ENCODE results near the gene RIC8B.

RIC8B gene

GRCh38 chr12:106815741-106816140 lies 41.3 kb downstream of the RIC8B start:
- Histone ChIP-seq H3K4me3 (ENCODE audit: low read depth in 1 of 2, low read length in 2 of 2) (no peak overlapping the region), H3K9me3 (ENCODE audit: control insufficient read depth in 1 of 2, low read length in 2 of 2) (no peaks in the 10 kb centered on the region), H3K4me1 (ENCODE audit: control insufficient read depth in 1 of 2, insufficient read depth in 2 of 2, low read length in 2 of 2) (peaks cover 0 to 4% of the 10 kb centered on the region in 2 donors), H3K27ac (ENCODE audit: low read length) (no peak overlapping the region), H3K36me3 (ENCODE audit: control insufficient read depth in 1 of 2, insufficient read depth in 2 of 2, low read length in 2 of 2) (peaks cover 9 to 14% of the 10 kb centered on the region in 2 donors), H3K27me3 (ENCODE audit: low read depth, low read length) (no peaks in the 10 kb centered on the region)

DNA sequence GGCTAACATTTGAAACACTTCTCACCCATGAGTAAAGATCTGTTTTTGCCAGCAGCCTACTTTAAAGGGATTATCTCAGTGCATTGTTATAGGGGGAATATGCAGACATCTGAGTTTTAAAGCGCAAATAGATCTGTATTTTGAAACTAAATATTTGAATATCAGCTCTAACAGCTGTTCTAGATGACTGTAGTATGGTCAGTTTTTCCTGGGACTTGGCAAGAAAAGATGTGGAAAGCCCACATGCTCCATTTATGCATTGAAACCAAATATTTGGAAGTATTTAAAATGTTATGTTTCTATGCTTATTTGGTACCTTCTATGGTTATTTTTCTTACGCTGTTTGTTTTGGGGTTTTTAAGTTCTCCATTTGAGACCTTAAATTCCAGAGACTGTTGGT lies 41.7 kb downstream of the RIC8B start:
- Histone ChIP-seq H3K4me3 (ENCODE audit: low read depth in 1 of 2, low read length in 2 of 2) (no peak overlapping the region), H3K36me3 (ENCODE audit: control insufficient read depth in 1 of 2, insufficient read depth in 2 of 2, low read length in 2 of 2) (peaks cover 9 to 14% of the 10 kb centered on the region in 2 donors), H3K27ac (ENCODE audit: low read length) (no peak overlapping the region), H3K4me1 (ENCODE audit: control insufficient read depth in 1 of 2, insufficient read depth in 2 of 2, low read length in 2 of 2) (peaks cover 0 to 4% of the 10 kb centered on the region in 2 donors), H3K9me3 (ENCODE audit: control insufficient read depth in 1 of 2, low read length in 2 of 2) (no peaks in the 10 kb centered on the region), H3K27me3 (ENCODE audit: low read depth, low read length) (no peaks in the 10 kb centered on the region)

DNA sequence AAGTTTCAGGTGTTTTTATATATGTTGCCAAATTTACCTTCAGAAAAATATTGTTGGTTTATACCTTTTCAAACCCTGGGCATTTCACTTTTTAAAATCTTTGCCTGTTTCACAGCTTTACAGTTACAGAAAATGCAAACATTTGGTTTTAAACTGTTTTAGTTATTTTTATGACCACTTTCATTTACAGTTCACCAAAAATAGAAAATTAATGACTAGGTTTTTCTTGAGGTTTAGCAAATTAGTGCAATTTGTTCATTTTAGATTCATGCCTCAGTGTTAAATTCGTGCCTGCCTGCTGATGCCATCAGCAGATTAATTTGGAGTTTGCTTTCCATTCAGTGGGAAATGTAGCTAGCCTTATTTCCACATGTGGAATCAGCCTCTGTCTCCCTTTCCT lies 45.5 kb downstream of the RIC8B start:
- H3K27ac ChIP-seq (ENCODE audit: low read length), result no peak overlapping the region
- peaks cover 3 to 15% of the 10 kb centered on the region in 2 donors for H3K36me3 ChIP-seq (ENCODE audit: control insufficient read depth in 1 of 2, insufficient read depth in 2 of 2, low read length in 2 of 2)
- no peaks in the 10 kb centered on the region for H3K4me1 ChIP-seq (ENCODE audit: control insufficient read depth in 1 of 2, insufficient read depth in 2 of 2, low read length in 2 of 2)
- H3K9me3 ChIP-seq (ENCODE audit: control insufficient read depth in 1 of 2, low read length in 2 of 2), result no peaks in the 10 kb centered on the region
- H3K4me3 ChIP-seq (ENCODE audit: low read depth in 1 of 2, low read length in 2 of 2), result no peak overlapping the region
- H3K27me3 ChIP-seq (ENCODE audit: low read depth, low read length), result no peaks in the 10 kb centered on the region

GRCh38 chr12:106831699-106832098 lies 57.2 kb downstream of the RIC8B start:
- Histone ChIP-seq H3K27ac (ENCODE audit: low read length) (no peak overlapping the region), H3K4me3 (ENCODE audit: low read depth in 1 of 2, low read length in 2 of 2) (no peak overlapping the region), H3K36me3 (ENCODE audit: control insufficient read depth in 1 of 2, insufficient read depth in 2 of 2, low read length in 2 of 2) (peaks cover 0 to 3% of the 10 kb centered on the region in 2 donors), H3K9me3 (ENCODE audit: control insufficient read depth in 1 of 2, low read length in 2 of 2) (no peaks in the 10 kb centered on the region), H3K27me3 (ENCODE audit: low read depth, low read length) (no peaks in the 10 kb centered on the region), H3K4me1 (ENCODE audit: control insufficient read depth in 1 of 2, insufficient read depth in 2 of 2, low read length in 2 of 2) (no peaks in the 10 kb centered on the region)

- Histone ChIP-seq H3K27me3 (ENCODE audit: low read depth, low read length) (no peaks in the 10 kb centered on the region), H3K9me3 (ENCODE audit: control insufficient read depth in 1 of 2, low read length in 2 of 2) (no peaks in the 10 kb centered on the region)
These were observed 63.3 kb downstream of the RIC8B start for GRCh38 chr12:106837782-106838181.

GRCh38 chr12:106839333-106839732 lies 64.9 kb downstream of the RIC8B start:
- Histone ChIP-seq H3K4me3 (ENCODE audit: low read depth in 1 of 2, low read length in 2 of 2) (no peak overlapping the region), H3K9me3 (ENCODE audit: control insufficient read depth in 1 of 2, low read length in 2 of 2) (no peaks in the 10 kb centered on the region), H3K36me3 (ENCODE audit: control insufficient read depth in 1 of 2, insufficient read depth in 2 of 2, low read length in 2 of 2) (peaks cover 0 to 7% of the 10 kb centered on the region in 2 donors), H3K27me3 (ENCODE audit: low read depth, low read length) (no peaks in the 10 kb centered on the region), H3K27ac (ENCODE audit: low read length) (no peak overlapping the region), H3K4me1 (ENCODE audit: control insufficient read depth in 1 of 2, insufficient read depth in 2 of 2, low read length in 2 of 2) (peaks cover 15 to 21% of the 10 kb centered on the region in 2 donors)

More at GRCh38 chr12:106837782-106838181, 63.3 kb downstream of the RIC8B start:
- no peaks in the 10 kb centered on the region for H3K36me3 ChIP-seq (ENCODE audit: control insufficient read depth in 1 of 2, insufficient read depth in 2 of 2, low read length in 2 of 2)
- no peak overlapping the region for H3K4me3 ChIP-seq (ENCODE audit: low read depth in 1 of 2, low read length in 2 of 2)
- peaks cover 15 to 21% of the 10 kb centered on the region in 2 donors for H3K4me1 ChIP-seq (ENCODE audit: control insufficient read depth in 1 of 2, insufficient read depth in 2 of 2, low read length in 2 of 2)
- H3K27ac ChIP-seq (ENCODE audit: low read length), result no peak overlapping the region

DNA sequence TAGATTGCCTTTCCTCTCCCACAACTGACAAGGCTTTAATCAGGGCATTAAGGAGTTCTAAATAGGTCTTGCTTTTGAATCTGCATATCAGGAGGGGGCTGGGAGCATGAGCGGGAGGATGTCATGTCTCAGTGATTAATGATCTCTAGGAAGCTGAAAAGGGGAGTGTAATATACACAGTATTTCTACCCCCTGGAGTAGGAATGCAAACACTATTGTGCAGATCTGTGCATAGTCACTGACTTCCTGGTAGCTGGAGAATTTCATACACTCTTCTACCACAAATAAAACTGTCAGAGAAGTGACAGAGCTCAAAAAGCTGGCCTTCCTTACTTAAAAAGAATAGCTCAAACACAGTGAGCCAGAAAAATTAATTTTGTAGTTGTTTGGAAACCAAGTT lies 65.8 kb downstream of the RIC8B start:
- Histone ChIP-seq H3K27me3 (ENCODE audit: low read depth, low read length) (no peaks in the 10 kb centered on the region), H3K27ac (ENCODE audit: low read length) (no peak overlapping the region), H3K36me3 (ENCODE audit: control insufficient read depth in 1 of 2, insufficient read depth in 2 of 2, low read length in 2 of 2) (peaks cover 0 to 8% of the 10 kb centered on the region in 2 donors), H3K9me3 (ENCODE audit: control insufficient read depth in 1 of 2, low read length in 2 of 2) (no peaks in the 10 kb centered on the region), H3K4me3 (ENCODE audit: low read depth in 1 of 2, low read length in 2 of 2) (no peak overlapping the region), H3K4me1 (ENCODE audit: control insufficient read depth in 1 of 2, insufficient read depth in 2 of 2, low read length in 2 of 2) (peaks cover 15 to 21% of the 10 kb centered on the region in 2 donors)

DNA sequence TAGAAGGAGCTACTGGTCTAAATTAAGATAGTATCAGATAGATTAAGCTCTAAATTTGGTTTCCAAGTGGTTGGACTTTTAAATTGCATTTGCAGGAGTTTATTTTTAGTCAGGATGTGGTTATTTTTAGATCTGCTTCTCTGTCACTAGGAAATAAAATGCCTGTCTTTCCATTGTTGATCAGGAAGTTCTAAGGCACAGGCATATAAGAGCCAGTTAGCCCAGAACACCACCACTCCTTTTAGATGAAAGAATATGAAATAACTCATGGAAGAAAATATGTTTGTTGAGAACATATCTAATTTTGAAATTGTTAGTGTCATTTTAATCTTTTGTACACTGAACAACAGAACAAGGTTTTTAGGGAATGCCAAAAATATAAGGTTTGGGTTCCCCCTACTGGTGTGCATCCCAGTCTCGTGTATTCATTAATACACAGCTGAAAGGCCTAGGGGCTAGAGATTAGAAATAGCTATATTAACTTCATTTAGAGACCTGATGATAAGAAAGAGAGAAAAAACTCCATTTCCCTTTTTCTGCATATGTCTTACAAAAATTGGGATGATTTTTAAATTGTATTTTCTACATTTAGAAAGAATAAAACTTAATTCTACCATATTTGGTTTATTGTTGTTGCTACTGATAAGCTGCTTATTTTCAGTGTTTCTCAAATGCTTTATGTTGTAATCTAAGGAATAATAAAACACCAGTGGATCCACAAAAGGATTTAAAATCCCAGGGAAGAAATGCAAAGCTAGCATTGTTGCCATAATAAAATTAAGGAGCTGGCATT lies 67.2 kb downstream of the RIC8B start:
- Histone ChIP-seq H3K27me3 (ENCODE audit: low read depth, low read length) (no peaks in the 10 kb centered on the region), H3K36me3 (ENCODE audit: control insufficient read depth in 1 of 2, insufficient read depth in 2 of 2, low read length in 2 of 2) (peaks cover 9 to 17% of the 10 kb centered on the region in 2 donors), H3K27ac (ENCODE audit: low read length) (peak overlapping the region; percentile 8), H3K4me1 (ENCODE audit: control insufficient read depth in 1 of 2, insufficient read depth in 2 of 2, low read length in 2 of 2) (peaks cover 15 to 21% of the 10 kb centered on the region in 2 donors), H3K4me3 (ENCODE audit: low read depth in 1 of 2, low read length in 2 of 2) (peak overlapping the region in 1 of 2 donors; percentile 9), H3K9me3 (ENCODE audit: control insufficient read depth in 1 of 2, low read length in 2 of 2) (no peaks in the 10 kb centered on the region)

DNA sequence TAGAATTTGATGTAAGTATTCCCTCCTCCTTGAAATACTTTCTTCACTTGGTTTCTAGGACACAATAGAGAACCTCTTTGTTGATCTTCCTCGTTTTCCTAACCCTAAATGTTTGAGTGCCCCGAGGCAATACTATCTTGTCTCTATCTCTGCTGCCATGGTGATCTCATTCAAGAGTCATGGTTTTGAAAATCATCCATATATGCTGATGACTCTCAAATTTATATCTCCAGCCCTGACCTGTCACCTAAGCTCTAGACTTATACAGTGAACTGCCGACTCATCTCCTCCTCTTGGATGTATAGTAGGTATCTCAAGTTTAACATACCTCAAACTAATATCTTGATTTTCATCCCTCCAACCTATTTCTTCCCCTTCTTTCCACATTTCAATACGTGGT lies 71.4 kb downstream of the RIC8B start:
- no peaks in the 10 kb centered on the region for H3K9me3 ChIP-seq (ENCODE audit: control insufficient read depth in 1 of 2, low read length in 2 of 2)
- peaks cover 7 to 9% of the 10 kb centered on the region in 2 donors for H3K4me1 ChIP-seq (ENCODE audit: control insufficient read depth in 1 of 2, insufficient read depth in 2 of 2, low read length in 2 of 2)
- H3K36me3 ChIP-seq (ENCODE audit: control insufficient read depth in 1 of 2, insufficient read depth in 2 of 2, low read length in 2 of 2), result peaks cover 9 to 19% of the 10 kb centered on the region in 2 donors
- H3K27ac ChIP-seq (ENCODE audit: low read length), result no peak overlapping the region
- H3K4me3 ChIP-seq (ENCODE audit: low read depth in 1 of 2, low read length in 2 of 2), result no peak overlapping the region
- no peaks in the 10 kb centered on the region for H3K27me3 ChIP-seq (ENCODE audit: low read depth, low read length)

DNA sequence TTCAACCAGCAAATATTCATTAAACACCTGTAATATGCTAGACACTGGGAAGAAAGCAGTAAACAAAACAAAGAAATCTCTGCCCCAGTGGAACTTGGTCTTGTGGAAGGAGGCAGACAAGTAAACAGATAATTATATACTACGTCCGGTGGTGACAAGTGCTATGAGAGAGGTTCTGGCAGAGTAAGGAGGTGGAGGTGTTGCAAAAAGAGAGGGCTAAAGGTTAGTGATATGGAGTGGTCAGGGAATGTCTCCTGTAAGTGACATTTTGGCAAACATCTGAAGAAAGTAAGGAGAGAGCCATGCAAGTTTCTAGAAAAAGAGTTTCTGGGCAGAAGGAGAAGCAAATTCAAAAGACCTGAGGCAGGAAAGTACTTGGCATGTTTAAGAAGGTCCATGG lies 73.4 kb downstream of the RIC8B start:
- no peaks in the 10 kb centered on the region for H3K27me3 ChIP-seq (ENCODE audit: low read depth, low read length)
- H3K36me3 ChIP-seq (ENCODE audit: control insufficient read depth in 1 of 2, insufficient read depth in 2 of 2, low read length in 2 of 2), result peaks cover 9 to 28% of the 10 kb centered on the region in 2 donors
- H3K4me1 ChIP-seq (ENCODE audit: control insufficient read depth in 1 of 2, insufficient read depth in 2 of 2, low read length in 2 of 2), result no peaks in the 10 kb centered on the region
- no peak overlapping the region for H3K27ac ChIP-seq (ENCODE audit: low read length)
- no peaks in the 10 kb centered on the region for H3K9me3 ChIP-seq (ENCODE audit: control insufficient read depth in 1 of 2, low read length in 2 of 2)
- H3K4me3 ChIP-seq (ENCODE audit: low read depth in 1 of 2, low read length in 2 of 2), result no peak overlapping the region

GRCh38 chr12:106851306-106851705 lies 76.8 kb downstream of the RIC8B start:
- Histone ChIP-seq H3K4me3 (ENCODE audit: low read depth in 1 of 2, low read length in 2 of 2) (no peak overlapping the region), H3K27me3 (ENCODE audit: low read depth, low read length) (no peaks in the 10 kb centered on the region), H3K36me3 (ENCODE audit: control insufficient read depth in 1 of 2, insufficient read depth in 2 of 2, low read length in 2 of 2) (peaks cover under 1 to 14% of the 10 kb centered on the region in 2 donors), H3K4me1 (ENCODE audit: control insufficient read depth in 1 of 2, insufficient read depth in 2 of 2, low read length in 2 of 2) (peaks cover 0 to 10% of the 10 kb centered on the region in 2 donors), H3K27ac (ENCODE audit: low read length) (no peak overlapping the region), H3K9me3 (ENCODE audit: control insufficient read depth in 1 of 2, low read length in 2 of 2) (no peaks in the 10 kb centered on the region)
